ENCODE results near the gene APOL4.

DNA sequence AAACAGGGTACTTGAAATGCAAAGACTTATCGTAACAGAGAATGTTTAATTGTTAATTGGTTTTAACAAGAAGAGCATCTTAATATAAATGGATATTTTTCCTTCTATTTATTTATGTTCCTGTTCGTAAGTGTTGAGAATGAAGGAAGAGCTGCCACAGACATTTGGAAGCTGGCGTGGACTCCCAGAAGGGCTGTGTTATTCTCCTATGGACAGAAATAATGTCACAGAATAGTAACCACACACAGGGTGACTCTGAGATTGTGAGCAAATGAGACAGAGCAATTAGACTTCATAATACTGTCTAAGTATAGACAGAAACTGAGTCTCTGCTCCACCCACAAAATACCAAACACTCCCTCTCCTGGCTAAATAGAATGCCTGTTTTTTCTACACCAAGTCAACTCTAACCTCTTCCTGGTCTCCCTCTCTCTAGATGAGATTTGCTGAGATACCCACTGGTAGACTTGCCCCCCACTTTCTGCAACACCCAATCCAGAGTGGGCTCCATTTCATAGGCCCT lies 47.1 kb downstream of the APOL4 start:
- TF ChIP-seq, protein P1, sequence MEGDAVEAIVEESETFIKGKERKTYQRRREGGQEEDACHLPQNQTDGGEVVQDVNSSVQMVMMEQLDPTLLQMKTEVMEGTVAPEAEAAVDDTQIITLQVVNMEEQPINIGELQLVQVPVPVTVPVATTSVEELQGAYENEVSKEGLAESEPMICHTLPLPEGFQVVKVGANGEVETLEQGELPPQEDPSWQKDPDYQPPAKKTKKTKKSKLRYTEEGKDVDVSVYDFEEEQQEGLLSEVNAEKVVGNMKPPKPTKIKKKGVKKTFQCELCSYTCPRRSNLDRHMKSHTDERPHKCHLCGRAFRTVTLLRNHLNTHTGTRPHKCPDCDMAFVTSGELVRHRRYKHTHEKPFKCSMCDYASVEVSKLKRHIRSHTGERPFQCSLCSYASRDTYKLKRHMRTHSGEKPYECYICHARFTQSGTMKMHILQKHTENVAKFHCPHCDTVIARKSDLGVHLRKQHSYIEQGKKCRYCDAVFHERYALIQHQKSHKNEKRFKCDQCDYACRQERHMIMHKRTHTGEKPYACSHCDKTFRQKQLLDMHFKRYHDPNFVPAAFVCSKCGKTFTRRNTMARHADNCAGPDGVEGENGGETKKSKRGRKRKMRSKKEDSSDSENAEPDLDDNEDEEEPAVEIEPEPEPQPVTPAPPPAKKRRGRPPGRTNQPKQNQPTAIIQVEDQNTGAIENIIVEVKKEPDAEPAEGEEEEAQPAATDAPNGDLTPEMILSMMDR (conservative IDR thresholded peaks at IDR 0.05; ENCODE audit: low read depth, low read length) = no peak
- TF ChIP-seq EZH2 (IDR thresholded peaks at IDR 0.05; ENCODE audit: borderline replicate concordance, low read depth, low read length, poor library complexity, severe bottlenecking) = no peak
